Measurements from ENCODE around the gene ISL2. TPM values are rescaled to one million over a fixed set of nuclear protein-coding genes. Genes with fewer than 3 reads are reported as not detected.
"Not testable (repeated sequence)": the region's sequence is repeated elsewhere in the genome, so short reads cannot be mapped to it uniquely, and the experiment has no call there.

ISL2 gene
- 1.5 and 2.4 TPM in 2 replicates for total RNA-seq

DNA sequence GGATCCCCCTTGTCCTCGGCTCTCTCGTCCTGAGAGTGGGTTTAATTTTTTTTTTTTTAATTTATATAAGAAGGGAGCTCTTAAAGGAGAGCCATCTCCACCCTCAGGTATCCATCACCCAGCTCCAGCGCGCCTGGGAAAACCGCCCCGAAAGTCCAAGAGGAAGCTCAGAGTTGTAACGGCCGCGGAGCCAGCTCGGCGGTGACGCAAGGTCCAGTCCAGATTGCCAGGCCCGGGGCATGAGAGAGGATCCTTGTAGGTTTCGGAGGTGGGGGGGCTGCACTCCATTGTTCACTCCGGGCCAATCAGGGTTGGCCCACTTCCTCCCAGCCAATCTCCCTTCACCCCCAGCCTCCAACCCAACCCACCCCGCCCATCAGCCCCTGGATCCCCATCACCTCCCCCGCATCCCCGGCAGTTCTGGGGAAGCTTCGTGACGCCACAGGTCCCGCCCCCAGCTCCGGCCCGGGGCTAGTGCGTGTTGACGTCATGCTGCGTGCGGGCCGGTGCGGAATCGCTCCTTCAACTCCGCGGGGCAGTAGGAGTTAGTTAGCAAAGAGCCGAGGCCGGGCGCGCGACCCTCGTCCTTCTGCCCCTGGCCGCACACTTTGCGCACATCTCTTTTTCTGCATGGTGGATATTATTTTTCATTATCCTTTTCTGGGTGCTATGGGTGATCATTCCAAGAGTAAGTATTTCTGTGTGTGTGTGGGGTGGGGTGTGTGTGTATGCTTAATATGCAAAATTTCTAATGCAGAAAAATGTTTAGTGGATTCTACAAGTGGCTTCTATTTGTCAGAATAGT lies at the start of gene ISL2:
Gene ISL2 (plus strand): TSS at position 520 of the 805 bp plus-strand sequence. CDS start 111 bp downstream, at position 631.
- intact Hi-C loops (cut with micrococcal nuclease), result loop anchor here (1.0 to 10.0 kb wide), 7 partner anchors 25 to 1134 kb away; partner anchors contain the start of genes C15orf39, ETFA and SCAPER

GRCh38 chr15:76289582-76289981 lies 47.0 kb upstream of the ISL2 start:
- intact Hi-C loops (cut with micrococcal nuclease), result no loop called here

GRCh38 chr15:76293361-76293760 lies 43.2 kb upstream of the ISL2 start:
- intact Hi-C loops (cut with micrococcal nuclease), result no loop called here

GRCh38 chr15:76294463-76294862 lies 42.1 kb upstream of the ISL2 start:
- intact Hi-C loops (cut with micrococcal nuclease), result not testable (repeated sequence)

GRCh38 chr15:76296849-76297248 lies 39.7 kb upstream of the ISL2 start:
- intact Hi-C loops (cut with micrococcal nuclease), result no loop called here

- intact Hi-C loops (cut with micrococcal nuclease), result not testable (repeated sequence)
Observed at GRCh38 chr15:76297951-76298350, 38.6 kb upstream of the ISL2 start.

GRCh38 chr15:76298986-76299385 lies 37.6 kb upstream of the ISL2 start:
- intact Hi-C loops (cut with micrococcal nuclease), result no loop called here

DNA sequence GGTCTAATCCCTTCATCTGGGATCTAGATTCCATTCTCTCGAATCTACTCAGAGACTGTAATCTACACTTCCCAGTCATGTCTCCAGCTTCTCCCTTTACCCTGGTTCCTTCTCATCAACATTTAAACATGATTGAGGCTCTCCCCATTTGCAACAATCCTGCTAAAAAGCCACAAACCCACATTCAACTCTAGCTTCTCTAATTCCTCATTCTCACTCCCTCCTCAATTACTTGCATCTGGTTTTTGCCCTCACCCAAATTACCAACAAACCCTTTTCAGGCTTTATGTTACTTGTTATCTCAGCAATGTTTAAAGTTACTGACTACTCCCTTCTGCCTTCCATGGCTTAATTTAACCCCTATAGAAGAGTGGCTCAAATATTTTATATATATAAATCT lies 36.8 kb upstream of the ISL2 start:
- intact Hi-C loops (cut with micrococcal nuclease), result no loop called here

DNA sequence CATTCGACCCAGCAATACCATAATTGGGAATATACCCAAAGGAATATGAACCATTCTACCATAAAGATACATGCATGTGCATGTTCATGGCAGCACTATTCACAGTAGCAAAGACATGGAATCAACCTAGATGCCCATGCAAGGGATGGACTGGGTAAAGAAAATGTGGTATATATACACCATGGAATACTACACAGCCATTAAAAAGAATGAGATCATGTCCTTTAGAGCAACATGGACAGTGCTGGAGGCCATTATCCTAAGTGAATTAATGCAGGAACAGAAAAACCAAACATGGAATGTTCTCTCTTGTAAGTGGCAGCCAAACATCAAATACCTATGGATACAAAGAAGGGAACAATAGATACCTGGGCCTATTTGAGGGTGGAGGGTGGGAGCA lies 32.7 kb upstream of the ISL2 start:
- intact Hi-C loops (cut with micrococcal nuclease), result no loop called here

DNA sequence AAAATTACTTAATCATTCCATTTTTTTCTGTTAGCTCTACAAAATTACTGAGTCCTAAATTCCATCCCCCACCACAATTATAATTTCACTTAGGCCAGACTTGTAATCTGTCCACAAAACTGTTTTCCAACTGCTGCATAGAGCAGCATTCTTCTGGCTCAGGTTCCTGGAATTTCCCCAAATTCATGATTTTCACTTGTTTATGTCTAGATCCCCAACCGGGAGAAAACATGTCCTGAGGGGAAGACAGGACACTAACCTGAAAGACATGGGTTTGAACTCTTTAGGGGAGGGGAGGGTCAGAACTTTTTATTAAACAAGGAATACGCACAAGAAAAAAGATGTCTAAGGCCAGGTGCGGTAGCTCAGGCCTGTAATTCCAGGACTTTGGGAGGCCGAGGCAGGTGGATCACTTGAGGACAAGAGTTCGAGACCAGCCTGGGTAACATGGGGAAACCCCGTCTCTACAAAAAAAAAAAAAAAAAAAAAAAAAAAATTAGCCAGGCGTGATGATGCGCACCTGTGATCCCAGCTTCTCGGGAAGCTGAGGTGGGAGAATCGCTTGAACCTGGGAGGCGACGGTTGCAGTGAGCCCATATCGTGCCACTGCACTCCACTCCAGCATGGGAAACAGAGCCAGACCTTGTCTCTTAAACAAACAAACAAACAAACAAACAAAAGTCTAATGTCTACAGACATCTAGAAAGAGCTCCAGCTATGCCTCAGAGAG lies 26.8 kb upstream of the ISL2 start:
- intact Hi-C loops (cut with micrococcal nuclease), result loop anchor here (10.0 kb wide), 2 partner anchors 625 to 1105 kb away; partner anchors contain the start of gene RCN2

DNA sequence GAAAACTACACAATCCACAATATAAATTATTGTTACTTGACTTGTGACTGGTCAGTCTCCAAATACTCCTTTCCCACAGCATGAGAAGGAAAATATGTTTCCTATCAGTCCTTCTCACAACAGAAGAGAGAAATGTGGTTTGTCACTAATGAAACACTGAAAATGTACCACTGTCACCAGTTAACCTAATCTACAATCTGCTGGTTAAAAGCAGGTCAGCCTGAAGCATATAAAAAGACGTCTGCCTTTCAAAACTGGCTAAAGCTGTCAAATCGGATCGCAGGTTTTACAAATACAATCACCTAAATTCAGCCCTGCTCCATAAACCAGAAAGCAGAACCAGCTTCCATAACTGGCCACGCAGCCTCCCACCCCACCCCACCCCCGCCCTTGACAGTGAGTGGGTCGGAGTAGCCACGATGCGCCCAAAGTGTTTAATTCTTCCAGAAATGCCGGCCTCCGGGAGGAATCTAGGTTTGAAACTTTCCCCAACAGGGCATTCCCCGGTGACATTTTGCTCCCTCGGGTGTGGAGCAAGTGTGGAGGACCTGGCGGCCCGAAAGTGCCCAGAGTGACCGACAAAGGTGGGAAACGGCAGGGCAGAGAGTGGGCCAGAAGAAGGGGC lies 26.0 kb upstream of the ISL2 start:
- intact Hi-C loops (cut with micrococcal nuclease), result loop anchor here (1.0 to 10.0 kb wide), 4 partner anchors 24 to 1104 kb away; partner anchors contain the start of genes ISL2 and RCN2

DNA sequence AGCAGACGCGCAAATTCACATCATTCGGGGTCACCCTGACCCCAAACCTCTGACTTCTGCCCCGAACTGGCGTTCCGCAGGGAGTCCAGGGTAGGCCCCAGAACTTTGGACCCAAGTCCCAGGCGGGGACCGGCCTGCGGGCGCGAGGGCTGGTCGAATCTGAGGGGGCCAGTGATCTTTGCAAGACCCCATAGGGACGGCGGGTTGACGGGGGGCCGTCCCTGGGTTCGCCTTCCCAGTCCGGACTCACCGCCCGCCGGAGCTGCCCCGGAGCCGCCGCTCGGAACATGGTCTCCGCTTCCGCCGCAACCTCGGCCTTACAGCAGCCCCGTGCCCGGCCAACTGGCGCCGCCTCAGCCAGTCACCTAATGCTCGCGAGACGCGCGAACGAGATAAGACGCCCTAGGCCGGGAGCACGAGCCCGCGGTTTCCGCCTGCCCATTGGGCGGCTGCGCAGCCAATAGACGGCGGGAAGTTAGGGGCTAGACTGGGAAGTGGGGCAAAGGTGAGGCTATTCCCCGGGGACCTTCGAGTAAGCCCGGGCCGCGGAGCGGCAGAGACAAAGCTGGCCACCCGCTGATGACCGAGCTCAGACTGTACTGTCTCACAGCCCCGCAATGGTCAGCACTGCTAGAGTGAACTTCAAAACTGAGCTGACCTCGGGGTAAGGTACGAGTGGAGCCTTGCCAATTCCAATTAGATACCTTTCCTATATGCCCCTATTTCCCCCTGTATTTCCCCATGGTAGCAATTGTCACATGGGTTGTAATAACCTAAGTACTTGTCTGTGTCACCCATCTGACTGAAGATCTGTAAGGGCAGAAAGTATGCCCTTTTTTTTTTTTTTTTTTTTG lies 25.2 kb upstream of the ISL2 start, which contains the start of gene ETFA:
Gene ETFA (minus strand): TSS at position 370 of the 854 bp plus-strand sequence. CDS start 81 bp downstream, at position 289.
- intact Hi-C loops (cut with micrococcal nuclease), result loop anchor here (1.0 to 10.0 kb wide), 4 partner anchors 25 to 1103 kb away; partner anchors contain the start of genes ISL2 and RCN2

- intact Hi-C loops (cut with micrococcal nuclease), result loop anchor here (10.0 kb wide), 2 partner anchors 622 to 1102 kb away; partner anchors contain the start of gene RCN2
Observed at GRCh38 chr15:76312540-76313174, 23.9 kb upstream of the ISL2 start.

DNA sequence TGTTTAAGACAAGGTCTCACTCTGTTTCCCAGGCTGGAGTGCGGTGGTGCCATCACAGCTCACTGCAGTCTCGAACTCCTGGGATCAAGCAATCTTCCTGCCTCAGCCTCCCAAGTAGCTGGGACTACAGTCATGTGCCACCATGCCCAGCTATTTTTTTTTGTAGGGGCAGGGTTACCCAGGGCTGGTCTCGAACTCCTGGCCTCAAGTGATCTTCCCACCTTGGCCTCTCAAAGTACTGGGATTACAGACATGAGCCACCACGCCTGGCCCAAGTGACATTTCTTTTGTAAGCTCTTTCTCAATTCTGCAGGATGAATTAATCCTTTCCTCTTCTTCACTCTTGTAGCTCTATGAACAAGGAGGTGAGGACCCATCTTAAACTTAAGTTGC lies 23.4 kb upstream of the ISL2 start:
- intact Hi-C loops (cut with micrococcal nuclease), result loop anchor here (10.0 kb wide), 2 partner anchors 622 to 1102 kb away; partner anchors contain the start of gene RCN2

- intact Hi-C loops (cut with micrococcal nuclease), result loop anchor here (10.0 kb wide), 2 partner anchors 621 to 1101 kb away; partner anchors contain the start of gene RCN2
Observed at GRCh38 chr15:76313731-76314130, 22.8 kb upstream of the ISL2 start.

GRCh38 chr15:76320012-76320411 lies 16.6 kb upstream of the ISL2 start:
- intact Hi-C loops (cut with micrococcal nuclease), result no loop called here

DNA sequence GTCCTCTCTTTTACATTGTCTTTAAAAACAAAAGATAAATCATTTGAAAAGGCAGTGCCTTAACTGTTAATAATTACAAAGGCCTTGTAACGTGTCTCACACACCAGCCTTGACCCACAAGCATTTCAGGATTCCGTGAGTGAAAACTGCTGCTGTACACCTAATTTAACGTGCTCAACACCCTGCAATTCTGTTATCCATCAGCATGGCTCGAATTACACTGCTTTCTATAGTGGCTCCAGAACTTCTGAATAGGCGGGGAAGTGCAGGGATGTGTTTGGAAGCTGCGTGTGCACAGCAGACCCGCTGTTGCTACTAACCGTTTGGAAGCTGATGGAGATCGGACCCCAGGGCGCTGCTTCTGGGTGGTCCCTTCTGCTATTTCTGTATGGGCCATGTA lies 15.4 kb upstream of the ISL2 start:
- intact Hi-C loops (cut with micrococcal nuclease), result no loop called here

GRCh38 chr15:76321602-76322001 lies 15.0 kb upstream of the ISL2 start:
- intact Hi-C loops (cut with micrococcal nuclease), result no loop called here

DNA sequence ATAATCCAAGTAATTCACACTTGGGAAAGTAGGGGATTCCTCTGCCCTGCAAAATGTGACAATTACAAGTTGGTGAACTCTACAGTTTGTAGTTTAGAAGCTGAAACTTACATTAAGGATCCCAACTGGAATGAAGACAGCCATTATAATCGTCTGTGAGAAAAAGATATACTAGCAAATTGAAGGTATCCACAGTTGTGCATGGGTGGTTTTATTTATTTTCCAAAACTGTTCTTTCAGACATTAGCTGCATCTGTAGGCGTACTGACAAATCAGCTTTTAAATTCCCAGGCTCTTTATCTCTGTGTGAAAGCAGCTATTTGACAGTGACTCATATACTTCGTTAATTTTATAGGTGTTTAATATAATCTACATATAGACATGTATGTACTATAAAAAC lies 12.5 kb upstream of the ISL2 start:
- intact Hi-C loops (cut with micrococcal nuclease), result no loop called here

- intact Hi-C loops (cut with micrococcal nuclease), result no loop called here
Observed at GRCh38 chr15:76325704-76326103, 10.9 kb upstream of the ISL2 start.

Data from T-helper 1 cell treated with Interleukin-12 subunit alpha and Interleukin-12 subunit beta and Interleukin-4 antibody, amounts not matched to agents 30 ng/mL and 1 ng/mL, for 36 hours (primary cell).